C4-2B (cell line): ENCODE results near the gene TOR4A.
"Not testable (repeated sequence)": the region's sequence is repeated elsewhere in the genome, so short reads cannot be mapped to it uniquely, and the experiment has no call there.

Experiments used
- H3K27ac ChIP-seq: fragments of 450-650 bp; 2 replicates; pipeline ENCODE4 v1.5.1; 2017
- CTCF ChIP-seq: fragments of 450-650 bp; conservative IDR thresholded peaks from 2 replicates; pipeline ENCODE4 v1.5.1; 2017; ENCODE audit warnings: mild to moderate bottlenecking
- ZFX ChIP-seq: fragments of 450-650 bp; IDR thresholded peaks from 2 replicates; pipeline ENCODE4 v1.6.1; 2017

Gene TOR4A

DNA sequence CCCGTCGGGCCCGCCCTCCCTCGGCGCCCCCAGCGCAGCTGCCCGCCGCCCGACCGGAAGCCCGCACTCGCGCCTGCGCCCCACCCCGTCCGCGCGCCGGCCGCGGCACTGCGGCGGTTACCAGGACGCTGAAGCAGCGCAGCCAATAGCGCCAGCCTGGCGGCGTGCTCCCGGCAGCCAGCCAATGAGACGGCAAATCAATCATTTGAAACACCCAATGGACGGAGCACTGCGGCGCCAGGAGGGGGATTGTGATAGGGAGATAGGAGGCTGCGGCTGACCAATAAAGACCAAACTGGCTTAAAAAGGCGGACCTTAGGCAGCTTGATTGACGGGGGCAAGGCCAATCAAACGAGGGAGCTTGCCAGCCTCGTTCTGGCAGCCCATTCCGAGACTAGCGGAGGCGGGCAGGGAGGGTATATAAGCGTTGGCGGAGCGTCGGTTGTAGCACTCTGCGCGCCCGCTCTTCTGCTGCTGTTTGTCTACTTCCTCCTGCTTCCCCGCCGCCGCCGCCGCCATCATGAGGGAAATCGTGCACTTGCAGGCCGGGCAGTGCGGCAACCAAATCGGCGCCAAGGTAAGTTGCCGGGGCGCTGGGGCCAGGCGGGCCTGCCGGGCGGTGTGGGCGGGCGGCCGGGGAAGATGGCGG, 36.6 kb upstream of the TOR4A start, which contains the start of gene TUBB4B:
TSS of gene TUBB4B (plus strand) at position 447 of the 649 bp plus-strand sequence. CDS start at position 521, 74 bp downstream.
- TF ChIP-seq CTCF = no peak
- TF ChIP-seq ZFX = no peak
- peak within 1 kb of the TSS; percentile 99 for H3K27ac ChIP-seq

- TF ChIP-seq CTCF (no peak), ZFX (peak; percentile 54; the same call in 1 of the 2 replicates)
- peak overlapping the region; percentile 99 for H3K27ac ChIP-seq
Measured at GRCh38 chr9:137241490-137242268, 35.8 kb upstream of the TOR4A start.

DNA sequence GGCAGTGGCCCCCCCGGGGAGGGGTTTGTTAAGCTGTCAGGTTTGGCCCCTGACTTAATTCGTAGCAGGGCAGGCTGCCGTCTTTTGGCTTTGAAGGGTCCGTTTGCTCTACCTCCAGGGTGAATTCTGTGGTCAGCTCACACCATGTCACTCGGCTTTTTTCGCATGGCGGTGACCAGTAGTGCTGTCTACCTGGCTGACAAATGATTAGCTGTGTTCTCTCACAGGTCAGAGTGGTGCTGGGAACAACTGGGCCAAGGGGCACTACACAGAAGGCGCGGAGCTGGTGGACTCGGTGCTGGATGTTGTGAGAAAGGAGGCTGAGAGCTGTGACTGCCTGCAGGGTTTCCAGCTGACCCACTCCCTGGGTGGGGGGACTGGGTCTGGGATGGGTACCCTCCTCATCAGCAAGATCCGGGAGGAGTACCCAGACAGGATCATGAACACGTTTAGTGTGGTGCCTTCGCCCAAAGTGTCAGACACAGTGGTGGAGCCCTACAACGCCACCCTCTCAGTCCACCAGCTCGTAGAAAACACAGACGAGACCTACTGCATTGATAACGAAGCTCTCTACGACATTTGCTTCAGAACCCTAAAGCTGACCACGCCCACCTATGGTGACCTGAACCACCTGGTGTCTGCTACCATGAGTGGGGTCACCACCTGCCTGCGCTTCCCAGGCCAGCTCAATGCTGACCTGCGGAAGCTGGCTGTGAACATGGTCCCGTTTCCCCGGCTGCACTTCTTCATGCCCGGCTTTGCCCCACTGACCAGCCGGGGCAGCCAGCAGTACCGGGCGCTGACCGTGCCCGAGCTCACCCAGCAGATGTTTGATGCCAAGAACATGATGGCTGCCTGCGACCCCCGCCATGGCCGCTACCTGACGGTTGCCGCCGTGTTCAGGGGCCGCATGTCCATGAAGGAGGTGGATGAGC, 35.0 kb upstream of the TOR4A start:
- H3K27ac ChIP-seq = peak overlapping the region; percentile 99
- TF ChIP-seq CTCF = no peak
- no peak for TF ChIP-seq ZFX

GRCh38 chr9:137243266-137243625, 34.3 kb upstream of the TOR4A start:
- H3K27ac ChIP-seq = not testable (repeated sequence)

DNA sequence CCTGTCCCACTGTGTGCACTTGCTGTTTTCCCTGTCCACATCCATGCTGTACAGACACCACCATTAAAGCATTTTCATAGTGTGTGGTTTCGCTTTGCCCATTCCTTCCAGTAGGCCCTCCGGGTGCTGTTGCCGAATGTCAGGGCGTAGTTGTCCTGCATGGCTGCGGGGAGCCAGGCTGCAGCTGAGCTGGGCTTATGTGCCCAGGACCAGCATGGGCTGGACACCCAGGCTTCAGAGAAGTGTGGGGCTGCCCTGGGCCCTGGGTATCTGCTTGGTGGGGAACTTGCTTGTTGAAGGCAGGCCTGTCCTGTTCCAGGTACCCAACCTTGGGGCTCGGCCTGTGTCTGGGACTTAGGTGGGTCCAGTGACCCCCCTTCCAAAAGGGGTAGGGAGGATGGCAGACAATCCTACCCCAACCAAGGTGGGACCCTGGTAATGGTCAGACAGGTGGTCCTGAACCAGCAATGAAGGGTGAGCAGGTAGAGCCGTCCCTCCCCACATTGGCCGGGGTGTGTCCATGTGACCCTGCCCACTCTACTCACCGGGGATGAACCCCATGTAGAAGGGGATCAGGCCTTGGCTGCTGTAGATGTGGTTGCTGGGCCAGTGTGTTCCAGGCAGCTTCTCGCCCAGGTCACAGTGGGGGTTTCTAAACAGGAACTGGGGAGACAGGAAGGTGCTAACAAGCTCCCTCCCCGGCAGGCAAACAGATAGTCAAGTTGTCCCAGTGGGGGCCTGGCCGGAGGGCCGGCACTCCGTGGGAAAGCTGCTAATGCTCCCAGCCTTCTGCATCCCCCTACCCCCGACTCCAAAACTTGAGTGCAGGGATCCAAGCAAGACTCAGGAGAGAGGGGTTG, 33.7 kb upstream of the TOR4A start:
- TF ChIP-seq ZFX (no peak), CTCF (no peak)
- no peak overlapping the region for H3K27ac ChIP-seq

DNA sequence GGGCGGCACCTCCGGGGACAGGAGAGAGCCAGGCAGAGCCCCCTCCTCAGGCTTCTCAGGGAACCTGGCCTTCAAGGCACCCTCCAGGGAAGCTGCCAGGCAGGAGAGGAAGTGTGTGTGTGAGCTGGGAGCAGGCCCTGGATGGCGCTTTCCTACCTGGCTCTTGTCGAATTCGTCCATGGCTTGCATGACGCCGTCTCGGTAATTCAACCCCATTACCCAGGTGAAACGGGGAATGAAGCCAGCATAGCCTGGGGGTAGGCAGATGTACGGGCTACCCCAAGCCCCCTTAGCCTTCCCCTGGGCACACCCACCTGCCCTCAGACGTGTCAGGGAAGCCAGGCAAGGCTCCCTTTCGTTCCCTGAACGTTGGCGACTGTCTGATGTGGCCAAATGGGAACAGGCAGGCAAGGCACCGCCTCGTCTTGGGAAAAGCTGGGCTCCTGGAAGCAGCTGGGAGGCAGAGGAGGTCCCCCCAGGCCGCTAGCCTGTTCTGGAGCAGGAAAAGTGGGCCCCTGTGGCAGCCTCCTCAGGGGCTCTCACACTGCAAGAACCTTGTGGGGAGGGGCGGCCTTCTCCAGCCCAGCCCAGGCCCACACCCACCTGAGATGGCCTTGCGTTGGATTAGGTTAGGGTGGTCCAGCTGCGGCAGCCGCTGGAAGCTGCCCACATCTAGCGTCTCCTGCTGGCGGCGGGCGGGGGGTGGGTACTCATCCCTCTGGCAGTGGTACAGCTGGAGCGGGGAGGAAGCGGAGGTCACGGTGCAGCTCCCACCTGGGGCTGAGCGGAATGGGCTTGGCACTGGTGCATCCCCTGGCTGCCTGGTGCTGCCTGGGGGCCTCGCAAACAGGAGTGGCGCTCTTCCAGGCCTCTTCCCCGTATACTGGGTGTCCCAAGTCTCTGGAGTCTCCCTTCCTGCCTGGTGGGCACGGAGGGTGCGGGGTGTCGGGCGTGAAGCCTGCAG, 32.8 kb upstream of the TOR4A start:
- H3K27ac ChIP-seq = no peak overlapping the region
- TF ChIP-seq ZFX = no peak
- no peak for TF ChIP-seq CTCF
